Gastrocnemius medialis (tissue), 4 donors: ENCODE measurements around the gene MOXD1.

ENCODE experiments used
- CTCF ChIP-seq, 5 experiments: fragments of 450-650 bp in 3 of 5; fragments of 200-600 bp in 2 of 5; sonication (generic) in 2 of 5; IDR thresholded peaks in 4 of 5; conservative IDR thresholded peaks in 1 of 5; 1 replicate in 4 of 5; 2 replicates in 1 of 5; pipeline ENCODE4 v1.5.1; 2016 to 2019; ENCODE audit warnings: antibody characterized with exemption in 5 of 5, mild to moderate bottlenecking in 3 of 5, moderate library complexity in 3 of 5
- POLR2A ChIP-seq, 2 donors: fragments of 450-650 bp; IDR thresholded peaks; one replicate each; pipeline ENCODE4 v1.6.1; 2017; ENCODE audit warnings: antibody characterized with exemption in 2 of 2, mild to moderate bottlenecking in 2 of 2, moderate library complexity in 2 of 2

- TF ChIP-seq CTCF (IDR thresholded peaks at IDR 0.05 in 4 of 5, conservative IDR thresholded peaks at IDR 0.05 in 1 of 5) (no peak), POLR2A (IDR thresholded peaks at IDR 0.05) (no peak)
Observed at GRCh38 chr6:132344811-132345210, 56.5 kb downstream of the MOXD1 start.
